ENCODE results near the gene B4GALNT4. TPM values are rescaled to one million over a fixed set of nuclear protein-coding genes. Genes with fewer than 3 reads are reported as not detected.
A peak's percentile ranks its signal among the peaks of the same experiment; 100 is the strongest.

B4GALNT4 gene
- total and polyA plus RNA-seq, 2 of the 8 experiments (the other 6 are each of a cell fraction or from before 2014, with no cell fraction given): 40.9 to 76.3 TPM

DNA sequence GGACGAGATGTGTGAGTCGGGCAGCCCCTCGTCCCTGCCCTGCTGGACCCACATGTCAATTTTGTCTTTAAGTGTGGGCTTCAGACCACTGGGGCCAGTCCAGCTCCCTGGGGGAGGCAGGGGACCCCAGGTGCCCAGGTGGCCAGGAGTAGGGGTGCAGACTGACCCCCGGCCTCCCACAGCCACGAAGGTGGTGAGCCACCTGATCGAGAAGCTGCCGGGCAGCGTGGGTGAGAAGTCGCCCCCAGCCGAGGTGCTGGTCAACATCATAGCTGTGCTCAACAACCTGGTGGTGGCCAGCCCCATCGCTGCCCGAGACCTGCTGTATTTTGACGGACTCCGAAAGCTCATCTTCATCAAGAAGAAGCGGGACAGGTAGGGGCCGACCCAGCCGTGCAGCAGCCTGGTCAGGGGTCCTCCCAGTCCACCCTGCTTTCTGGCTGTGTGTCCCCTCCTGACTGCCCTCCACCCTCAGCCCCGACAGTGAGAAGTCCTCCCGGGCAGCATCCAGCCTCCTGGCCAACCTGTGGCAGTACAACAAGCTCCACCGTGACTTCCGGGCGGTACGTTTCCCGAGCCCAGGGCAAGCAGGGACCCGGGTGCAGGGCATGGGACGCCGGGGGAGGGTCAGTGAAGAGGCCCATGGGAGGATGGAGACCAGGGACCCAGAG lies 34.6 kb downstream of the B4GALNT4 start:
- Histone ChIP-seq H2BK15ac (ENCODE audit: low read length) (no peak overlapping the region), H2AFZ (ENCODE audit: low read length) (no peak overlapping the region), H3K23ac (ENCODE audit: insufficient read length) (no peak overlapping the region), H3K36me3 (ENCODE audit: control insufficient read depth in 2 of 4, insufficient read depth in 4 of 4, low read length in 3 of 4) (peaks cover 0 to 10% (median 0%) of the 10 kb centered on the region in 4 experiments; a peak in 2 of 8 replicates), H4K5ac (ENCODE audit: insufficient read length, low read depth, low read length) (no peak overlapping the region), H4K8ac (ENCODE audit: extremely low read depth, insufficient read depth, low read length) (no peak overlapping the region), H3K79me2 (ENCODE audit: control insufficient read depth in 1 of 2, insufficient read depth in 2 of 2, low read length in 2 of 2) (no peaks in the 10 kb centered on the region), H3K9me3 (ENCODE audit: insufficient read depth in 2 of 2, low read depth in 1 of 2, low read length in 1 of 2) (peaks cover 0 to 7% of the 10 kb centered on the region in 2 experiments; a peak in 1 of 4 replicates), H3K56ac (replicated peaks; ENCODE audit: insufficient read length, low read depth, low read length) (no peak overlapping the region), H3K79me1 (ENCODE audit: low read depth, low read length) (peaks cover 2% of the 10 kb centered on the region; the same call in 1 of the 2 replicates), H2BK12ac (ENCODE audit: low read depth, low read length) (no peak overlapping the region), H3K14ac (ENCODE audit: insufficient read length) (no peak overlapping the region), H4K91ac (replicated peaks; ENCODE audit: insufficient read length, low read length) (no peak overlapping the region), H2BK20ac (ENCODE audit: low read length) (no peak overlapping the region), H4K20me1 (replicated peaks in 1 of 2; ENCODE audit: control insufficient read depth in 1 of 2, insufficient read depth in 2 of 2, low read length in 2 of 2) (peaks cover 5 to 12% of the 10 kb centered on the region in 2 experiments), H3K18ac (ENCODE audit: extremely low read depth, low read length) (no peak overlapping the region), H3K9ac (replicated peaks in 1 of 4; ENCODE audit: extremely low read depth in 1 of 4, low read depth in 3 of 4, low read length in 3 of 4) (no peak overlapping the region), H3K23me2 (ENCODE audit: low read depth, low read length) (peaks cover 3% of the 10 kb centered on the region; the same call in 1 of the 2 replicates), H2BK5ac (ENCODE audit: low read depth, low read length) (no peak overlapping the region), H3K4me2 (ENCODE audit: insufficient read depth in 1 of 2, low read depth in 2 of 2, low read length in 2 of 2) (no peak overlapping the region), H3K27me3 (replicated peaks in 1 of 4; ENCODE audit: control insufficient read depth in 3 of 4, extremely low read depth in 1 of 4, insufficient read depth in 3 of 4, low read length in 3 of 4) (peaks cover 0 to 5% (median 0%) of the 10 kb centered on the region in 4 experiments; a peak in 2 of 7 replicates), H3K4ac (replicated peaks; ENCODE audit: insufficient read length, low read depth, low read length) (no peak overlapping the region), H3K4me3 (ENCODE audit: extremely low read depth in 1 of 4, insufficient read depth in 2 of 4, low read depth in 3 of 4, low read length in 4 of 4) (no peak overlapping the region), H2BK120ac (replicated peaks; ENCODE audit: low read depth, low read length) (no peak overlapping the region), H2AK5ac (ENCODE audit: low read depth, low read length) (no peak overlapping the region), H3K27ac (ENCODE audit: low read depth, low read length) (no peak overlapping the region), H3K4me1 (replicated peaks in 1 of 4; ENCODE audit: control insufficient read depth in 3 of 4, insufficient read depth in 4 of 4, low read length in 3 of 4) (peaks cover 0 to 11% (median 6%) of the 10 kb centered on the region in 4 experiments; a peak in 4 of 7 replicates)
- ChIA-PET CTCF (ENCODE audit: partially characterized antibody) (interaction anchor here (0.6 to 1.6 kb wide), 5 partner anchors 11 to 75 kb away, joined by 3 to 7 read pairs (median 4); partner anchors contain the start of genes PTDSS2 and SIGIRR), POLR2A (ENCODE audit: partially characterized antibody) (interaction anchor here (0.9 to 5.9 kb wide), 12 partner anchors 11 to 117 kb away, joined by 3 to 41 read pairs (median 4); partner anchors contain the start of genes B4GALNT4, PKP3 and SIGIRR)
- FAIRE-seq: no peak
- DNase-seq (ENCODE audit: low read depth in 1 of 2, low spot score in 2 of 2): peak in 1 of 2 experiments; percentile 43
- WGBS, 2 experiments (ENCODE audit: extremely low coverage in 1 of 2, insufficient coverage in 1 of 2, insufficient read length in 1 of 2, insufficient replicate concordance in 2 of 2, low coverage in 1 of 2, low lambda C conversion rate in 2 of 2, missing lambda C conversion rate in 1 of 2): 97% methylated on average over 23 of the region's 27 CpGs; no CpG with 5 or more reads in 1 of the 2 experiments
- no peak for TF ChIP-seq TEAD4 (IDR thresholded peaks at IDR 0.05; ENCODE audit: low read depth, low read length)
- TF ChIP-seq SP4 (IDR thresholded peaks at IDR 0.05; ENCODE audit: low read length): no peak
- no peak for TF ChIP-seq KDM1A (IDR thresholded peaks at IDR 0.05; ENCODE audit: borderline replicate concordance, low read length)
- TF ChIP-seq YY1 (IDR thresholded peaks at IDR 0.05; ENCODE audit: low read depth, low read length): no peak
- no peak for TF ChIP-seq PHF8 (conservative IDR thresholded peaks at IDR 0.05; ENCODE audit: low read depth, low read length)
- no peak for TF ChIP-seq CTBP2 (IDR thresholded peaks at IDR 0.05; ENCODE audit: borderline replicate concordance, insufficient read depth, insufficient read length, low read length)
- TF ChIP-seq ASH2L (IDR thresholded peaks at IDR 0.05; ENCODE audit: low read length): no peak
- TF ChIP-seq GTF2F1 (IDR thresholded peaks at IDR 0.05; ENCODE audit: borderline replicate concordance, low read depth, low read length): no peak
- no peak for TF ChIP-seq NANOG (IDR thresholded peaks at IDR 0.05; ENCODE audit: insufficient read depth, low read depth, low read length, poor library complexity, severe bottlenecking)
- TF ChIP-seq CBX5 (IDR thresholded peaks at IDR 0.05; ENCODE audit: low read depth, low read length): no peak
- TF ChIP-seq, protein P1, sequence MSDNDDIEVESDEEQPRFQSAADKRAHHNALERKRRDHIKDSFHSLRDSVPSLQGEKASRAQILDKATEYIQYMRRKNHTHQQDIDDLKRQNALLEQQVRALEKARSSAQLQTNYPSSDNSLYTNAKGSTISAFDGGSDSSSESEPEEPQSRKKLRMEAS (IDR thresholded peaks at IDR 0.05): no peak
- no peak for TF ChIP-seq RBBP5 (IDR thresholded peaks at IDR 0.05; ENCODE audit: borderline replicate concordance, low read depth, low read length)

All from H1 (cell line).